ENCODE data around the gene BSG.

Gene BSG

GRCh38 chr19:540867-541637 lies 31.3 kb upstream of the BSG start:
- DNase-seq (ENCODE audit: low spot score): no peak

- DNase-seq (ENCODE audit: low spot score): no peak
These were observed 30.7 kb upstream of the BSG start for GRCh38 chr19:541699-542098.

- no peak for DNase-seq (ENCODE audit: low spot score)
These were observed 30.1 kb upstream of the BSG start for GRCh38 chr19:542173-542866.

GRCh38 chr19:543910-544608 lies 28.3 kb upstream of the BSG start, which contains the start of gene GZMM:
GZMM (plus strand) TSS chr19:544053; CDS start chr19:544072, 19 bp downstream.
- DNase-seq (ENCODE audit: low spot score): peak; percentile 80

- DNase-seq (ENCODE audit: low spot score): no peak
These were observed 25.3 kb upstream of the BSG start for GRCh38 chr19:547117-547516.

GRCh38 chr19:547836-548720 lies 24.3 kb upstream of the BSG start:
- DNase-seq (ENCODE audit: low spot score): no peak

- no peak for DNase-seq (ENCODE audit: low spot score)
These were observed 23.2 kb upstream of the BSG start for GRCh38 chr19:548886-549830.

GRCh38 chr19:554817-555216 lies 17.6 kb upstream of the BSG start:
- no peak for DNase-seq (ENCODE audit: low spot score)

- no peak for DNase-seq (ENCODE audit: low spot score)
These were observed 17.0 kb upstream of the BSG start for GRCh38 chr19:555474-555808.

GRCh38 chr19:556611-557382 lies 15.6 kb upstream of the BSG start:
- DNase-seq (ENCODE audit: low spot score): no peak

GRCh38 chr19:558770-559439 lies 13.5 kb upstream of the BSG start:
- DNase-seq (ENCODE audit: low spot score): no peak

- no peak for DNase-seq (ENCODE audit: low spot score)
These were observed 12.3 kb upstream of the BSG start for GRCh38 chr19:560121-560520.

- no peak for DNase-seq (ENCODE audit: low spot score)
These were observed 6.0 kb upstream of the BSG start for GRCh38 chr19:566403-566802.

GRCh38 chr19:566844-567243 lies 5.6 kb upstream of the BSG start:
- DNase-seq (ENCODE audit: low spot score): no peak

- DNase-seq (ENCODE audit: low spot score): no peak
These were observed 5.0 kb upstream of the BSG start for GRCh38 chr19:567296-567900.

GRCh38 chr19:570251-570686 lies 2.1 kb upstream of the BSG start:
- no peak for DNase-seq (ENCODE audit: low spot score)

GRCh38 chr19:570937-571565 lies 1.3 kb upstream of the BSG start:
- DNase-seq (ENCODE audit: low spot score): peak; percentile 56

GRCh38 chr19:571566-571974 lies 826 bp upstream of the BSG start:
- DNase-seq (ENCODE audit: low spot score): no peak
